Endothelial cell of umbilical vein (primary cell): ENCODE results near the gene FAM180A. TPM values are rescaled to one million over a fixed set of nuclear protein-coding genes. Genes with fewer than 3 reads are reported as not detected.

ENCODE experiments used
- BruUV-seq: library from RNA; stranded (reverse); fragments of 400-500 nt; replicated peaks from 2 replicates; lab custom pipeline; 2021; lab: Mats Ljungman, UMichigan
- CTCF ChIA-PET: fragments of 300-600, 350-600 bp; sonication (Branson Sonifier 250); formaldehyde crosslinking; loops from one replicate; lab custom pipeline; 2021; ENCODE audit warnings: antibody characterized with exemption, inconsistent platforms; lab: Charles Lee
- POLR2A ChIA-PET: fragments of 300-600, 350-600 bp; sonication (Branson Sonifier 250); formaldehyde crosslinking; loops from one replicate; lab custom pipeline; 2021; ENCODE audit warnings: antibody characterized with exemption, inconsistent platforms; lab: Charles Lee
- DNase-seq: peaks from one replicate; pipeline ENCODE4 v3.0.0-alpha.2; 2011; ENCODE audit warnings: low read depth, low spot score
- FAIRE-seq: peaks from 2 replicates; lab custom pipeline; 2011; peaks lifted over from hg19 to GRCh38; lab: Jason Lieb, UNC
- H2AFZ ChIP-seq: 2 replicates; pipeline ENCODE4 v1.6.0; 2012; ENCODE audit warnings: low read depth, low read length, control low read depth, inconsistent platforms
- H3K27ac ChIP-seq: 2 replicates; pipeline ENCODE4 v1.5.1; 2011; ENCODE audit warnings: low read depth, mild to moderate bottlenecking, control low read depth, low read length, moderate library complexity; ENCODE audit not compliant: insufficient read depth
- H3K27me3 ChIP-seq, 2 experiments: 2 replicates each; pipeline versions ENCODE4 v1.6.0 to v1.6.1; 2011; ENCODE audit warnings: low read length in 2 of 2, mixed read lengths in 1 of 2; ENCODE audit not compliant: control insufficient read depth in 2 of 2, insufficient read depth in 2 of 2
- H3K36me3 ChIP-seq, 2 experiments: 2 replicates in 1 of 2; 3 replicates in 1 of 2; pipeline ENCODE4 v1.5.1; 2011; ENCODE audit warnings: low read length in 2 of 2, mild to moderate bottlenecking in 1 of 2, moderate library complexity in 1 of 2; ENCODE audit not compliant: control insufficient read depth in 2 of 2, insufficient read depth in 2 of 2; ENCODE audit errors: extremely low read depth in 1 of 2
- H3K4me1 ChIP-seq: 3 replicates; pipeline ENCODE4 v1.5.1; 2011; ENCODE audit warnings: mild to moderate bottlenecking, low read length; ENCODE audit not compliant: control insufficient read depth, insufficient read depth; ENCODE audit errors: extremely low read depth
- H3K4me2 ChIP-seq: 2 replicates; pipeline ENCODE4 v1.6.1; 2011; ENCODE audit warnings: low read length, control low read depth, mixed read lengths; ENCODE audit not compliant: insufficient read depth
- H3K4me3 ChIP-seq, 3 experiments: fragments of 200-600 bp in 1 of 3; sonication (generic), shearing (Covaris generic) in 1 of 3; replicated peaks in 1 of 3; 2 replicates each; pipeline ENCODE4 v1.5.1; 2011 to 2016; ENCODE audit warnings: control low read depth in 3 of 3, low read length in 3 of 3, mild to moderate bottlenecking in 2 of 3, inconsistent platforms in 1 of 3, low read depth in 1 of 3, moderate library complexity in 1 of 3; ENCODE audit not compliant: insufficient read depth in 1 of 3
- H3K79me2 ChIP-seq: 2 replicates; pipeline ENCODE4 v1.6.0; 2012; ENCODE audit warnings: low read length, inconsistent platforms; ENCODE audit not compliant: control insufficient read depth, insufficient read depth
- H3K9ac ChIP-seq: replicated peaks from 2 replicates; pipeline ENCODE3; 2011; ENCODE audit warnings: low read length, control low read depth; ENCODE audit not compliant: insufficient read depth; ENCODE audit errors: extremely low read depth
- H3K9me1 ChIP-seq: replicated peaks from 3 replicates; pipeline ENCODE4 v1.6.0; 2011; ENCODE audit warnings: mild to moderate bottlenecking, low read length; ENCODE audit not compliant: control insufficient read depth, insufficient read depth; ENCODE audit errors: extremely low read depth
- H3K9me3 ChIP-seq: replicated peaks from 2 replicates; pipeline ENCODE4 v1.5.1; 2012; ENCODE audit warnings: low read length, inconsistent platforms; ENCODE audit not compliant: control insufficient read depth, insufficient read depth
- H4K20me1 ChIP-seq: replicated peaks from 2 replicates; pipeline ENCODE3; 2011; ENCODE audit warnings: mild to moderate bottlenecking, low read length; ENCODE audit not compliant: control insufficient read depth, insufficient read depth; ENCODE audit errors: extremely low read depth
- CTCF ChIP-seq, 2 donors: IDR thresholded peaks; 1 replicate in 1 of 2; 2 replicates in 1 of 2; pipeline ENCODE4 v1.5.1; 2011; ENCODE audit warnings: low read length in 2 of 2, mild to moderate bottlenecking in 2 of 2, moderate library complexity in 2 of 2, control low read depth in 1 of 2, inconsistent platforms in 1 of 2, low read depth in 1 of 2; ENCODE audit not compliant: insufficient read depth in 1 of 2; ENCODE audit errors: extremely low read depth in 1 of 2
- EZH2 ChIP-seq: IDR thresholded peaks from 2 replicates; pipeline ENCODE4 v1.6.1; 2012; ENCODE audit warnings: borderline replicate concordance, low read depth, mild to moderate bottlenecking, moderate library complexity, low read length, inconsistent platforms; ENCODE audit not compliant: severe bottlenecking
- FOS ChIP-seq: IDR thresholded peaks from 2 replicates; pipeline ENCODE4 v1.6.1; 2011; ENCODE audit warnings: mild to moderate bottlenecking, low read length, moderate library complexity, borderline replicate concordance; ENCODE audit not compliant: insufficient read depth
- GATA2 ChIP-seq: IDR thresholded peaks from 2 replicates; pipeline ENCODE4 v1.7.0; 2011; ENCODE audit warnings: low read depth, mild to moderate bottlenecking, moderate library complexity, mixed read lengths, low read length; ENCODE audit not compliant: insufficient read length, insufficient read depth
- JUN ChIP-seq: IDR thresholded peaks from 2 replicates; pipeline ENCODE4 v1.6.1; 2011; ENCODE audit warnings: borderline replicate concordance, low read depth; ENCODE audit not compliant: insufficient read length, insufficient read depth
- MYC ChIP-seq: IDR thresholded peaks from one replicate; pipeline ENCODE4 v1.6.1; 2011; ENCODE audit warnings: mild to moderate bottlenecking, low read depth, low read length
- POLR2A ChIP-seq: IDR thresholded peaks from 2 replicates; pipeline ENCODE4 v1.6.1; 2012; ENCODE audit warnings: low read depth, mild to moderate bottlenecking, control low read depth, low read length
- POLR2AphosphoS5 ChIP-seq: IDR thresholded peaks from 2 replicates; pipeline ENCODE4 v1.6.1; 2012; ENCODE audit warnings: low read depth, mild to moderate bottlenecking, control low read depth, low read length, moderate library complexity; ENCODE audit not compliant: insufficient read depth
- dilution Hi-C: fragments of 300-500 bp; cut with MboI; formaldehyde crosslinking; loops from one replicate; pipeline ENCODE4 v1.15.0; 2019; ENCODE audit warnings: low sequenced_read_pairs; ENCODE audit not compliant: extremely low pct_ligation_motif_present
- intact Hi-C: fragments of 100-400 bp; cut with micrococcal nuclease; formaldehyde crosslinking; loops from one replicate; pipeline ENCODE4 v1.10.0; 2022
- polyA plus RNA-seq, 4 experiments: library from polyadenylated mRNA; depleted of rRNA in 3 of 4; stranded (reverse) in 3 of 4; unstranded in 1 of 4; fragments of >200 nt; gene quantifications; 2 replicates each; pipeline versions ENCODE4 v1.2.1 to v1.2.3, GENCODE V29; 2011 to 2012; ENCODE audit warnings: missing spikeins in 1 of 4
- total RNA-seq: library from RNA; stranded (reverse); gene quantifications from 2 replicates; pipeline ENCODE4 v1.2.3, GENCODE V29; 2021
- TF ChIP-seq, protein P1 (sequence below): IDR thresholded peaks from 2 replicates; pipeline ENCODE4 v1.6.1; 2011; ENCODE audit not compliant: insufficient read depth, insufficient read length

The FAM180A gene
- total and polyA plus RNA-seq, 2 donors (not counting 3 experiments of a cell fraction or from before 2014, with no cell fraction given), result not detected

- H3K27ac ChIP-seq, result no peak overlapping the region
- dilution Hi-C loops (no loop called here), intact Hi-C loops (no loop called here)
- no TSS peak for BruUV-seq
- no peaks in the 10 kb centered on the region for H3K27me3 ChIP-seq
- no peaks in the 10 kb centered on the region for H3K9me3 ChIP-seq
- DNase-seq (no peak), FAIRE-seq (no peak)
- peaks cover 28% of the 10 kb centered on the region for H3K4me1 ChIP-seq
- ChIA-PET POLR2A (no interaction called here), CTCF (interaction anchor here (1.3 kb wide), 1 partner anchor 24 kb away, joined by 5 read pairs; no protein-coding TSS in a partner anchor)
- H3K79me2 ChIP-seq, result no peaks in the 10 kb centered on the region
- no peak overlapping the region for H3K4me3 ChIP-seq
- no peak for TF ChIP-seq MYC
- no peak for TF ChIP-seq JUN
- TF ChIP-seq EZH2, result no peak
- TF ChIP-seq POLR2AphosphoS5, result no peak
- no peak for TF ChIP-seq GATA2
- no peak for TF ChIP-seq POLR2A
- TF ChIP-seq, protein P1, sequence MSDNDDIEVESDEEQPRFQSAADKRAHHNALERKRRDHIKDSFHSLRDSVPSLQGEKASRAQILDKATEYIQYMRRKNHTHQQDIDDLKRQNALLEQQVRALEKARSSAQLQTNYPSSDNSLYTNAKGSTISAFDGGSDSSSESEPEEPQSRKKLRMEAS, result no peak
- no peak for TF ChIP-seq FOS
- no peaks in the 10 kb centered on the region for H3K9me1 ChIP-seq
- no peaks in the 10 kb centered on the region for H4K20me1 ChIP-seq
- H2AFZ ChIP-seq, result peak overlapping the region; percentile 72
- H3K4me2 ChIP-seq, result no peak overlapping the region
- H3K36me3 ChIP-seq, result no peaks in the 10 kb centered on the region
- no peak overlapping the region for H3K9ac ChIP-seq
Measured at GRCh38 chr7:135759532-135759931, 10.9 kb upstream of the FAM180A start.

DNA sequence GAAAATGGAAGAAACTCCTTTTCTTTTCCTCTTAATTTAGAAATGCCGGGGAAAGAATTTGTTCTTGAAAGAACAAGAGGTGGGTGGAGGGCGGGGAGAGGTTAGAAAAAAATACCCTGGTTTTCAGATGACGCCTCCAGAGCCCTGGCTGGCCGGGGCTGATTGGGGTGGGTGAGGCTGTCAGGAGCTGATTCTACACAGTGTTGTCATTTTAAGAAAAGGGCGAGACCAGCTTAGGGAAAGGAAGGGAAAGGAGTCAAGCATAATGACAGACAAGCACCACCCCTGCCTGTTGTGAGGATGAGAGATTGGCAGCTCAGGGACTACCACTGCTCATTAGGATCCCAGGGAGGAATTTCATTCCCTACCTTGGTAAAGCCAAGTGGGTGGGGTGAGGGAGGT is 9.9 kb upstream of the FAM180A start:
- TF ChIP-seq POLR2AphosphoS5 (no peak), JUN (no peak), FOS (no peak), POLR2A (no peak), EZH2 (no peak), MYC (no peak), CTCF (IDR thresholded peaks at IDR 0.05; ENCODE audit: extremely low read depth in 1 of 2, insufficient read depth in 1 of 2, low read depth in 1 of 2, low read length in 2 of 2) (no peak), GATA2 (no peak)
- TF ChIP-seq, protein P1, result no peak
- no peaks in the 10 kb centered on the region for H3K27me3 ChIP-seq
- ChIA-PET CTCF (interaction anchor here (1.1 to 2.4 kb wide), 9 partner anchors 9 to 484 kb away, joined by 3 to 9 read pairs (median 4); no protein-coding TSS in a partner anchor), POLR2A (interaction anchor here (0.6 kb wide), 1 partner anchor 165 kb away, joined by 14 read pairs; no protein-coding TSS in a partner anchor)
- peaks cover 28% of the 10 kb centered on the region for H3K4me1 ChIP-seq
- FAIRE-seq, result peak; percentile 75
- peak overlapping the region; percentile 83 for H3K4me2 ChIP-seq
- BruUV-seq, result TSS peak; percentile 24
- H3K27ac ChIP-seq, result peak overlapping the region; percentile 60
- H3K9ac ChIP-seq, result peak overlapping the region; percentile 66
- peak overlapping the region in 2 of 3 experiments; percentile 7 to 61 for H3K4me3 ChIP-seq
- intact Hi-C loops (loop anchor here (1.0 kb wide), 1 partner anchor 12 kb away; no protein-coding TSS in a partner anchor), dilution Hi-C loops (no loop called here)
- no peaks in the 10 kb centered on the region for H3K79me2 ChIP-seq
- H3K36me3 ChIP-seq, result no peaks in the 10 kb centered on the region
- no peaks in the 10 kb centered on the region for H4K20me1 ChIP-seq
- peak overlapping the region; percentile 72 for H2AFZ ChIP-seq
- peak; percentile 60 for DNase-seq
- H3K9me1 ChIP-seq, result no peaks in the 10 kb centered on the region
- no peaks in the 10 kb centered on the region for H3K9me3 ChIP-seq
